Measurements from ENCODE around the gene GAL3ST2.
"Not testable (repeated sequence)": the region's sequence is repeated elsewhere in the genome, so short reads cannot be mapped to it uniquely, and the experiment has no call there.

Gene GAL3ST2

DNA sequence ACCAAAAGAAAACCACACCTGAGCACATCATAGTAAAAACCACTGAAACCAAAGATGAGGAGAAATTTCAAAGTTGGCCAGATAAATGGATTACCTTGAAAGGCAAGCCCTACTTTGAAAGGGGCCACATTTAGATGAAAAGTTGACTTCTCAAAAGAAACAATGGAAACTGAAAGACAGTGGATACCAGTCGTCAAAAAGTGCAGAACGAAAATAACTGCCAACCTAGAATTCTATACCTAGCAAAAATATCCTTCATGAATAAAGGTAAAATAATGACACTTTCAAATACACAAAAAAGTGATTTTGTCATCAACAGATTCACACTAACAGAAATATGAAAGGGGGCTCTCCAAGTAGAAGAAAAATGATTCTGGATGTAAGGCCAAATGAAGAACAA, 50.8 kb downstream of the GAL3ST2 start:
- H4K20me1 ChIP-seq (ENCODE audit: insufficient read depth, low read length), result peaks cover 2% of the 10 kb centered on the region; the same call in 1 of the 2 replicates
- H3K9ac ChIP-seq (ENCODE audit: low read depth, low read length), result no peak overlapping the region
- no peaks in the 10 kb centered on the region for H3K4me1 ChIP-seq (ENCODE audit: insufficient read depth, low read length)
- H2AFZ ChIP-seq (ENCODE audit: low read depth, low read length), result no peak overlapping the region
- H3K4me2 ChIP-seq (ENCODE audit: insufficient read depth, low read length), result no peak overlapping the region
- no peak overlapping the region for H3K27ac ChIP-seq (ENCODE audit: low read length)
- no peak for DNase-seq
- H3K9me3 ChIP-seq (ENCODE audit: insufficient read depth, low read length, severe bottlenecking), result peaks cover 10% of the 10 kb centered on the region
- H3K79me2 ChIP-seq (ENCODE audit: insufficient read depth, low read length), result no peaks in the 10 kb centered on the region
- H3K4me3 ChIP-seq (ENCODE audit: low read depth in 1 of 2, low read length in 2 of 2), result no peak overlapping the region
- peaks cover 6% of the 10 kb centered on the region for H3K27me3 ChIP-seq (ENCODE audit: insufficient read depth, low read length, poor library complexity)
- no peak for ATAC-seq (ENCODE audit: insufficient read depth, low read depth)
- no peaks in the 10 kb centered on the region for H3K36me3 ChIP-seq (ENCODE audit: insufficient read depth, low read length)
- TF ChIP-seq EZH2 (IDR thresholded peaks at IDR 0.05; ENCODE audit: borderline replicate concordance, low read depth, low read length, severe bottlenecking), result no peak
- TF ChIP-seq, protein P1, sequence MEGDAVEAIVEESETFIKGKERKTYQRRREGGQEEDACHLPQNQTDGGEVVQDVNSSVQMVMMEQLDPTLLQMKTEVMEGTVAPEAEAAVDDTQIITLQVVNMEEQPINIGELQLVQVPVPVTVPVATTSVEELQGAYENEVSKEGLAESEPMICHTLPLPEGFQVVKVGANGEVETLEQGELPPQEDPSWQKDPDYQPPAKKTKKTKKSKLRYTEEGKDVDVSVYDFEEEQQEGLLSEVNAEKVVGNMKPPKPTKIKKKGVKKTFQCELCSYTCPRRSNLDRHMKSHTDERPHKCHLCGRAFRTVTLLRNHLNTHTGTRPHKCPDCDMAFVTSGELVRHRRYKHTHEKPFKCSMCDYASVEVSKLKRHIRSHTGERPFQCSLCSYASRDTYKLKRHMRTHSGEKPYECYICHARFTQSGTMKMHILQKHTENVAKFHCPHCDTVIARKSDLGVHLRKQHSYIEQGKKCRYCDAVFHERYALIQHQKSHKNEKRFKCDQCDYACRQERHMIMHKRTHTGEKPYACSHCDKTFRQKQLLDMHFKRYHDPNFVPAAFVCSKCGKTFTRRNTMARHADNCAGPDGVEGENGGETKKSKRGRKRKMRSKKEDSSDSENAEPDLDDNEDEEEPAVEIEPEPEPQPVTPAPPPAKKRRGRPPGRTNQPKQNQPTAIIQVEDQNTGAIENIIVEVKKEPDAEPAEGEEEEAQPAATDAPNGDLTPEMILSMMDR (IDR thresholded peaks at IDR 0.05; ENCODE audit: borderline replicate concordance, extremely low read depth, low read length, poor library complexity, severe bottlenecking), result no peak

- ATAC-seq (ENCODE audit: insufficient read depth, low read depth) (no peak), DNase-seq (no peak)
- H3K4me3 ChIP-seq (ENCODE audit: low read depth in 1 of 2, low read length in 2 of 2), result no peak overlapping the region
- no peaks in the 10 kb centered on the region for H4K20me1 ChIP-seq (ENCODE audit: insufficient read depth, low read length)
- no peaks in the 10 kb centered on the region for H3K9me3 ChIP-seq (ENCODE audit: insufficient read depth, low read length, severe bottlenecking)
- no peaks in the 10 kb centered on the region for H3K79me2 ChIP-seq (ENCODE audit: insufficient read depth, low read length)
- H2AFZ ChIP-seq (ENCODE audit: low read depth, low read length), result no peak overlapping the region
- peaks cover 15% of the 10 kb centered on the region for H3K27me3 ChIP-seq (ENCODE audit: insufficient read depth, low read length, poor library complexity)
- no peak overlapping the region for H3K9ac ChIP-seq (ENCODE audit: low read depth, low read length)
- no peak for TF ChIP-seq EZH2 (IDR thresholded peaks at IDR 0.05; ENCODE audit: borderline replicate concordance, low read depth, low read length, severe bottlenecking)
- TF ChIP-seq, protein P1 (IDR thresholded peaks at IDR 0.05; ENCODE audit: borderline replicate concordance, extremely low read depth, low read length, poor library complexity, severe bottlenecking), result no peak
- H3K36me3 ChIP-seq (ENCODE audit: insufficient read depth, low read length), result no peaks in the 10 kb centered on the region
- H3K4me1 ChIP-seq (ENCODE audit: insufficient read depth, low read length), result no peaks in the 10 kb centered on the region
- H3K27ac ChIP-seq (ENCODE audit: low read length), result no peak overlapping the region
- H3K4me2 ChIP-seq (ENCODE audit: insufficient read depth, low read length), result no peak overlapping the region
These were observed 56.6 kb downstream of the GAL3ST2 start for GRCh38 chr2:241833101-241833663.

- H3K4me3 ChIP-seq (ENCODE audit: low read depth in 1 of 2, low read length in 2 of 2); DNase-seq; H3K9me3 ChIP-seq (ENCODE audit: insufficient read depth, low read length, severe bottlenecking); H3K9ac ChIP-seq (ENCODE audit: low read depth, low read length); ATAC-seq (ENCODE audit: insufficient read depth, low read depth); H3K4me2 ChIP-seq (ENCODE audit: insufficient read depth, low read length); H3K36me3 ChIP-seq (ENCODE audit: insufficient read depth, low read length); H2AFZ ChIP-seq (ENCODE audit: low read depth, low read length); H4K20me1 ChIP-seq (ENCODE audit: insufficient read depth, low read length); H3K79me2 ChIP-seq (ENCODE audit: insufficient read depth, low read length); H3K27ac ChIP-seq (ENCODE audit: low read length); H3K4me1 ChIP-seq (ENCODE audit: insufficient read depth, low read length): not testable (repeated sequence)
- peaks cover 15% of the 10 kb centered on the region for H3K27me3 ChIP-seq (ENCODE audit: insufficient read depth, low read length, poor library complexity)
These were observed 57.3 kb downstream of the GAL3ST2 start for GRCh38 chr2:241833756-241834526.

GRCh38 chr2:241834527-241835210, 58.0 kb downstream of the GAL3ST2 start:
- Histone ChIP-seq H3K4me1 (ENCODE audit: insufficient read depth, low read length) (no peaks in the 10 kb centered on the region), H3K27me3 (ENCODE audit: insufficient read depth, low read length, poor library complexity) (peaks cover 15% of the 10 kb centered on the region), H3K9me3 (ENCODE audit: insufficient read depth, low read length, severe bottlenecking) (no peaks in the 10 kb centered on the region), H3K9ac (ENCODE audit: low read depth, low read length) (no peak overlapping the region), H3K79me2 (ENCODE audit: insufficient read depth, low read length) (no peaks in the 10 kb centered on the region), H3K4me3 (ENCODE audit: low read depth in 1 of 2, low read length in 2 of 2) (no peak overlapping the region), H3K36me3 (ENCODE audit: insufficient read depth, low read length) (no peaks in the 10 kb centered on the region), H2AFZ (ENCODE audit: low read depth, low read length) (no peak overlapping the region), H3K4me2 (ENCODE audit: insufficient read depth, low read length) (no peak overlapping the region), H3K27ac (ENCODE audit: low read length) (no peak overlapping the region), H4K20me1 (ENCODE audit: insufficient read depth, low read length) (no peaks in the 10 kb centered on the region)
- no peak for ATAC-seq (ENCODE audit: insufficient read depth, low read depth)
- TF ChIP-seq EZH2 (IDR thresholded peaks at IDR 0.05; ENCODE audit: borderline replicate concordance, low read depth, low read length, severe bottlenecking), result no peak
- TF ChIP-seq, protein P1 (IDR thresholded peaks at IDR 0.05; ENCODE audit: borderline replicate concordance, extremely low read depth, low read length, poor library complexity, severe bottlenecking), result no peak
- no peak for DNase-seq
